GM18858 (cell line): ENCODE measurements around the gene AGPAT4.

Experiments
- ATAC-seq: cut with Tn5 transposase; IDR thresholded peaks from one replicate; pipeline ENCODE4 v1.9.1; 2021; ENCODE audit not compliant: unreplicated experiment

Gene AGPAT4

GRCh38 chr6:161141173-161141572, 132.7 kb downstream of the AGPAT4 start:
- no peak for ATAC-seq

GRCh38 chr6:161140554-161140875, 133.3 kb downstream of the AGPAT4 start:
- no peak for ATAC-seq

- no peak for ATAC-seq
These were observed 133.9 kb downstream of the AGPAT4 start for GRCh38 chr6:161139766-161140553.

- ATAC-seq: no peak
These were observed 134.5 kb downstream of the AGPAT4 start for GRCh38 chr6:161139304-161139765.

- ATAC-seq: no peak
These were observed 135.1 kb downstream of the AGPAT4 start for GRCh38 chr6:161138543-161139303.

- ATAC-seq: no peak
These were observed 135.9 kb downstream of the AGPAT4 start for GRCh38 chr6:161137839-161138542.

GRCh38 chr6:161137320-161137719, 136.5 kb downstream of the AGPAT4 start:
- ATAC-seq: no peak

- ATAC-seq: no peak
These were observed 137.2 kb downstream of the AGPAT4 start for GRCh38 chr6:161136655-161137054.

GRCh38 chr6:161135695-161136591, 137.9 kb downstream of the AGPAT4 start:
- peak; percentile 42 for ATAC-seq

- no peak for ATAC-seq
These were observed 139.1 kb downstream of the AGPAT4 start for GRCh38 chr6:161134550-161135298.

GRCh38 chr6:161133963-161134362, 139.9 kb downstream of the AGPAT4 start:
- ATAC-seq: no peak

- ATAC-seq: no peak
These were observed 141.5 kb downstream of the AGPAT4 start for GRCh38 chr6:161132384-161132783.

GRCh38 chr6:161130967-161131766, 142.7 kb downstream of the AGPAT4 start:
- ATAC-seq: no peak

GRCh38 chr6:161130541-161130940, 143.3 kb downstream of the AGPAT4 start:
- ATAC-seq: no peak

GRCh38 chr6:161128680-161129196, 145.1 kb downstream of the AGPAT4 start:
- no peak for ATAC-seq

GRCh38 chr6:161128230-161128629, 145.6 kb downstream of the AGPAT4 start:
- no peak for ATAC-seq

- no peak for ATAC-seq
These were observed 146.7 kb downstream of the AGPAT4 start for GRCh38 chr6:161127071-161127740.

- ATAC-seq: no peak
These were observed 148.3 kb downstream of the AGPAT4 start for GRCh38 chr6:161125591-161125990.
